Effector memory CD4-positive, alpha-beta T cell (primary cell): Measurements from ENCODE around the gene CENPO.

Experiments used
- DNase-seq, 3 donors: peaks; one replicate each; pipeline ENCODE4 v3.0.0-alpha.2; 2020
- H3K27ac ChIP-seq: 2 replicates; pipeline ENCODE4 v1.7.0; 2013; ENCODE audit warnings: mild to moderate bottlenecking, low read length, moderate library complexity; ENCODE audit not compliant: insufficient read depth, poor library complexity, severe bottlenecking
- H3K27me3 ChIP-seq: replicated peaks from 2 replicates; pipeline ENCODE4 v1.7.0; 2013; ENCODE audit warnings: mild to moderate bottlenecking, low read length; ENCODE audit not compliant: insufficient read depth, control insufficient read depth, poor library complexity, severe bottlenecking
- H3K36me3 ChIP-seq: 2 replicates; pipeline ENCODE4 v1.7.0; 2013; ENCODE audit warnings: mild to moderate bottlenecking, low read length, moderate library complexity; ENCODE audit not compliant: control insufficient read depth, insufficient read depth
- H3K4me1 ChIP-seq: 2 replicates; pipeline ENCODE4 v1.7.0; 2013; ENCODE audit warnings: low read length, mild to moderate bottlenecking; ENCODE audit not compliant: control insufficient read depth, insufficient read depth, poor library complexity, severe bottlenecking
- H3K4me3 ChIP-seq: 2 replicates; pipeline ENCODE4 v1.7.0; 2013; ENCODE audit warnings: low read length, low read depth, mild to moderate bottlenecking; ENCODE audit not compliant: insufficient read depth, poor library complexity, severe bottlenecking
- H3K9me3 ChIP-seq: 2 replicates; pipeline ENCODE4 v1.7.0; 2013; ENCODE audit warnings: mild to moderate bottlenecking, low read length, moderate library complexity; ENCODE audit not compliant: control insufficient read depth

Gene CENPO

GRCh38 chr2:24856791-24857211 lies 63.6 kb downstream of the CENPO start:
- H3K36me3 ChIP-seq = peaks cover 3% of the 10 kb centered on the region
- DNase-seq = no peak
- H3K27me3 ChIP-seq = no peaks in the 10 kb centered on the region
- H3K27ac ChIP-seq = no peak overlapping the region
- no peaks in the 10 kb centered on the region for H3K9me3 ChIP-seq
- no peaks in the 10 kb centered on the region for H3K4me1 ChIP-seq
- no peak overlapping the region for H3K4me3 ChIP-seq

DNA sequence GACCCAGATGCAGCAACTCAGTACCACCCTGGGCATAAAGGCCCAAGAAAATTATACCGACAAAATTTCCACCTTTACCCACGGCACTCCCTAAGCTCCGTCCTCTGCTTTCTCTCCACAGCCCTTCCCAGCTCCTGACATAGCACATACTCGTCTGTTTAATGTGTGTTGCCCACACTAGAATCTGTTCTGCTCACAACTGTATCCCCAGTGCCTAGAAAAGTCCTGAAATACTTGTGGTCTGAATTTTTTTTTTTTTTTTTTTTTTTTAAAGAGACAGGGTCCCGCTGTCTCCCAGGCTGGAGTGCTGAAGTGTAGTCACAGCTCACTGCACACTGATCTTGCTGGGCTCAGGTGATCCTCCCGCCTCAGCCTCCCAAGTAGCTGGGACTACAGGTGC lies 64.5 kb downstream of the CENPO start:
- Histone ChIP-seq H3K27ac (no peak overlapping the region), H3K4me1 (no peaks in the 10 kb centered on the region), H3K36me3 (no peaks in the 10 kb centered on the region), H3K9me3 (no peaks in the 10 kb centered on the region), H3K4me3 (no peak overlapping the region), H3K27me3 (no peaks in the 10 kb centered on the region)
- DNase-seq = no peak

- H3K36me3 ChIP-seq = no peaks in the 10 kb centered on the region
- H3K9me3 ChIP-seq = no peaks in the 10 kb centered on the region
- H3K4me3 ChIP-seq = no peak overlapping the region
- no peaks in the 10 kb centered on the region for H3K27me3 ChIP-seq
- H3K27ac ChIP-seq = no peak overlapping the region
- no peaks in the 10 kb centered on the region for H3K4me1 ChIP-seq
- no peak for DNase-seq
Observed at GRCh38 chr2:24858996-24859395, 65.8 kb downstream of the CENPO start.

DNA sequence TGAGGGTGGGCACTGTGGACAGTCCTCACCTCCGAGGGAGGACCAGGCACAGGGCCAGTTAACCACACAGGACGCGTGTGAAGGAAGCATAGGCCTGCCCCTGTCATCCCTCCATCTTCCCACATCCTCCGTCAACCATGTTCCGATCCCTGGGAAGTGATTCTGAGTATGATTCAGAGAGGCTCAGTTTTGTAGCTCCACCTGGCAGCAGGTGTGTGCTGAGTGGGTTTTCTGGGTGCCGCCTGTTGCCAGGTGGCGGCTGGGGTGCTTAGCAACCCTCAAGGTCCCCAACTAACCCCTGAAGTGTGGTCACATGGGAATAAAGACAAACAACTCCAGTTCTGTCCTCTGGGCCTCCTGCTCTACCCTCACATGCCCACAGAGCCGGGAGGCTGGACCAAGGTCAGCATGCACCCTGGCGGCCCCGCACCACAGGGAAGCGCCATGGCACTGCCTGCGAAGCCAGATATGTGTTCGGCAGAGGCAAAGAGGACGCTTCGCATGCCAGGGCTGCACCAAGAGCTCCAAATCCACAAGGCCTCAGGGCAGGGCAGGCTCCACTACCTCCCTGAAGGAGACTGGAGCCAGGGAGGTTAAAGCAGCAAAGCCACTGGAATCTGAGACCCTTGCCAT lies 66.9 kb downstream of the CENPO start:
- no peaks in the 10 kb centered on the region for H3K4me1 ChIP-seq
- no peak overlapping the region for H3K4me3 ChIP-seq
- no peaks in the 10 kb centered on the region for H3K27me3 ChIP-seq
- H3K9me3 ChIP-seq = no peaks in the 10 kb centered on the region
- H3K36me3 ChIP-seq = no peaks in the 10 kb centered on the region
- no peak overlapping the region for H3K27ac ChIP-seq
- no peak for DNase-seq

- no peak overlapping the region for H3K4me3 ChIP-seq
- H3K9me3 ChIP-seq = no peaks in the 10 kb centered on the region
- no peaks in the 10 kb centered on the region for H3K4me1 ChIP-seq
- DNase-seq = no peak
- H3K27ac ChIP-seq = no peak overlapping the region
- no peaks in the 10 kb centered on the region for H3K27me3 ChIP-seq
- H3K36me3 ChIP-seq = no peaks in the 10 kb centered on the region
Observed at GRCh38 chr2:24860631-24861030, 67.4 kb downstream of the CENPO start.

DNA sequence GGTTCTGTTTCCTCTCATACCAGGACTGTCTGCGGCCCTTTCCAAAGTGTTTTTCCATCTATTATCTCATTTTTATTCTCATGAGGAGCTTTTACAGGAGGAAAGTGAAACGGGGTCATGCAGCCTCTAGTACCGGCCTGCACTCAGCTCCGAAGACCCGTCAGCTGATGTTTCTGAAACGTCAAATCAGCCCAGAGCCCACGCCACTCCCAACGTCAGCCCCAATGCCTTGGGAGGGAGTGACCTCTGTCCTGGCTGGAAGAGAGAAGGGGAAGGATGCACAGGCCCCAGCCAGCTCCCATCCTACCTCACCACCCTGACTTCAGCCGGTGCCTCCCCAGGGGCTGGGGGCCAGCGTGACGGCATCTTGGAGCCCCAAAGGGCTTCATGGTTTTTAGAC lies 68.3 kb downstream of the CENPO start:
- Histone ChIP-seq H3K27me3 (no peaks in the 10 kb centered on the region), H3K4me1 (no peaks in the 10 kb centered on the region), H3K27ac (no peak overlapping the region), H3K36me3 (no peaks in the 10 kb centered on the region), H3K9me3 (no peaks in the 10 kb centered on the region), H3K4me3 (no peak overlapping the region)
- DNase-seq = no peak

GRCh38 chr2:24863641-24864040 lies 70.4 kb downstream of the CENPO start:
- H3K9me3 ChIP-seq = no peaks in the 10 kb centered on the region
- H3K27me3 ChIP-seq = no peaks in the 10 kb centered on the region
- H3K36me3 ChIP-seq = peaks cover 3% of the 10 kb centered on the region
- no peaks in the 10 kb centered on the region for H3K4me1 ChIP-seq
- no peak overlapping the region for H3K27ac ChIP-seq
- no peak overlapping the region for H3K4me3 ChIP-seq
- no peak for DNase-seq

- Histone ChIP-seq H3K27ac (no peak overlapping the region), H3K4me3 (no peak overlapping the region), H3K27me3 (no peaks in the 10 kb centered on the region), H3K4me1 (no peaks in the 10 kb centered on the region), H3K9me3 (no peaks in the 10 kb centered on the region), H3K36me3 (peaks cover 8% of the 10 kb centered on the region)
- DNase-seq = no peak
Observed at GRCh38 chr2:24866946-24867345, 73.7 kb downstream of the CENPO start.

GRCh38 chr2:24870440-24870839 lies 77.2 kb downstream of the CENPO start:
- no peak for DNase-seq
- peaks cover 8% of the 10 kb centered on the region for H3K36me3 ChIP-seq
- H3K4me1 ChIP-seq = no peaks in the 10 kb centered on the region
- H3K9me3 ChIP-seq = no peaks in the 10 kb centered on the region
- H3K4me3 ChIP-seq = no peak overlapping the region
- H3K27ac ChIP-seq = no peak overlapping the region
- no peaks in the 10 kb centered on the region for H3K27me3 ChIP-seq

- no peak overlapping the region for H3K4me3 ChIP-seq
- peaks cover 8% of the 10 kb centered on the region for H3K36me3 ChIP-seq
- H3K27me3 ChIP-seq = no peaks in the 10 kb centered on the region
- no peaks in the 10 kb centered on the region for H3K9me3 ChIP-seq
- H3K4me1 ChIP-seq = no peaks in the 10 kb centered on the region
- no peak overlapping the region for H3K27ac ChIP-seq
- no peak for DNase-seq
Observed at GRCh38 chr2:24870891-24871705, 77.9 kb downstream of the CENPO start.
